HepG2 (cell line): Measurements from ENCODE around the gene ELOVL2. TPM values are rescaled to one million over a fixed set of nuclear protein-coding genes. Genes with fewer than 3 reads are reported as not detected.

Source experiments
- ADNP ChIP-seq: sonication (generic); formaldehyde crosslinking; IDR thresholded peaks from 2 replicates; pipeline ENCODE4 v1.4.0; 2020; ENCODE audit warnings: missing genetic modification reagents
- HDAC1 ChIP-seq: sonication (generic); formaldehyde crosslinking; IDR thresholded peaks from 2 replicates; pipeline ENCODE4 v1.5.1; 2020; ENCODE audit warnings: mild to moderate bottlenecking, missing genetic modification reagents
- HOXA3 ChIP-seq: sonication (generic); formaldehyde crosslinking; IDR thresholded peaks from 2 replicates; pipeline ENCODE4 v1.5.0; 2020; ENCODE audit warnings: missing genetic modification reagents
- HOXA7 ChIP-seq: sonication (generic); formaldehyde crosslinking; IDR thresholded peaks from 2 replicates; pipeline ENCODE4 v1.8.1; 2022; ENCODE audit warnings: mild to moderate bottlenecking, missing genetic modification reagents, moderate library complexity
- NONO ChIP-seq, 2 experiments: fragments of 450-650 bp in 1 of 2; sonication (generic) in 1 of 2; formaldehyde crosslinking in 1 of 2; IDR thresholded peaks in 1 of 2; conservative IDR thresholded peaks in 1 of 2; 2 replicates each; pipeline versions ENCODE4 v1.6.1 to v1.8.0; 2017 to 2022; ENCODE audit warnings: mild to moderate bottlenecking in 1 of 2, missing genetic modification reagents in 1 of 2, moderate library complexity in 1 of 2
- REL ChIP-seq: sonication (generic); formaldehyde crosslinking; conservative IDR thresholded peaks from 2 replicates; pipeline ENCODE4 v1.8.0; 2022; ENCODE audit warnings: mild to moderate bottlenecking, missing genetic modification reagents, moderate library complexity
- SATB2 ChIP-seq: sonication (generic); formaldehyde crosslinking; IDR thresholded peaks from 2 replicates; pipeline ENCODE4 v1.5.0; 2020; ENCODE audit warnings: missing genetic modification reagents
- SNAPC2 ChIP-seq: sonication (generic); formaldehyde crosslinking; IDR thresholded peaks from 2 replicates; pipeline ENCODE4 v1.8.1; 2022; ENCODE audit warnings: mild to moderate bottlenecking, missing genetic modification reagents
- SYNCRIP ChIP-seq: fragments of 200-400 bp; formaldehyde crosslinking; IDR thresholded peaks from 2 replicates; pipeline ENCODE4 v1.6.1; 2018; ENCODE audit warnings: mild to moderate bottlenecking, low read depth, low read length; ENCODE audit not compliant: insufficient read depth
- TCF7 ChIP-seq: sonication (generic); IDR thresholded peaks from 2 replicates; pipeline ENCODE4 v1.6.1; 2016; ENCODE audit warnings: antibody characterized with exemption, low read depth
- WIZ ChIP-seq: sonication (generic); formaldehyde crosslinking; IDR thresholded peaks from 2 replicates; pipeline ENCODE4 v1.5.1; 2020; ENCODE audit warnings: mild to moderate bottlenecking, missing genetic modification reagents
- ZC3H13 ChIP-seq: sonication (generic); formaldehyde crosslinking; IDR thresholded peaks from 2 replicates; pipeline ENCODE4 v1.8.1; 2023; ENCODE audit warnings: mild to moderate bottlenecking, missing genetic modification reagents, moderate library complexity
- ZNF143 ChIP-seq: sonication (generic); formaldehyde crosslinking; IDR thresholded peaks from 2 replicates; pipeline ENCODE4 v1.4.0; 2020; ENCODE audit warnings: missing genetic modification reagents
- ZNF329 ChIP-seq: sonication (generic); formaldehyde crosslinking; IDR thresholded peaks from 2 replicates; pipeline ENCODE4 v1.9.0; 2021; ENCODE audit warnings: low read depth, mild to moderate bottlenecking, missing genetic modification reagents
- ZNF451 ChIP-seq: sonication (generic); formaldehyde crosslinking; IDR thresholded peaks from 2 replicates; pipeline ENCODE4 v1.5.0; 2020; ENCODE audit warnings: mild to moderate bottlenecking, missing genetic modification reagents
- ZNF484 ChIP-seq: sonication (generic); formaldehyde crosslinking; IDR thresholded peaks from 2 replicates; pipeline ENCODE4 v1.5.1; 2020; ENCODE audit warnings: mild to moderate bottlenecking, low read depth, missing genetic modification reagents, borderline replicate concordance
- ZNF501 ChIP-seq: sonication (generic); formaldehyde crosslinking; IDR thresholded peaks from 2 replicates; pipeline ENCODE4 v1.5.1; 2020; ENCODE audit warnings: mild to moderate bottlenecking, moderate library complexity, missing genetic modification reagents
- ZNF510 ChIP-seq: sonication (generic); formaldehyde crosslinking; IDR thresholded peaks from 2 replicates; pipeline ENCODE4 v1.4.0; 2020; ENCODE audit warnings: low read depth, mild to moderate bottlenecking, missing genetic modification reagents
- ZNF776 ChIP-seq: sonication (generic); formaldehyde crosslinking; IDR thresholded peaks from 2 replicates; pipeline ENCODE4 v1.4.0; 2020; ENCODE audit warnings: mild to moderate bottlenecking, missing genetic modification reagents
- ZSCAN22 ChIP-seq: sonication (generic); formaldehyde crosslinking; IDR thresholded peaks from 2 replicates; pipeline ENCODE4 v1.4.0; 2020; ENCODE audit warnings: mild to moderate bottlenecking, missing genetic modification reagents
- polyA plus RNA-seq, 8 experiments: library from polyadenylated mRNA; depleted of rRNA in 3 of 8; stranded (reverse) in 7 of 8; unstranded in 1 of 8; fragments of >200 nt; fragmentation: Illumina TruSeq in 4 of 8; extraction: Trizol in 4 of 8; gene quantifications; 2 replicates each; pipeline versions ENCODE4 v1.2.1 to v1.2.3, GENCODE V29; 2011 to 2016; ENCODE audit warnings: low read depth in 4 of 8, missing spikeins in 1 of 8, mixed read lengths in 1 of 8; ENCODE audit not compliant: insufficient read depth in 1 of 8
- total RNA-seq, 5 experiments: library from RNA; depleted of rRNA; stranded (reverse); fragments of >200 nt; fragmentation: Illumina TruSeq; extraction: Trizol; gene quantifications; 2 replicates each; pipeline ENCODE4 v1.2.3, GENCODE V29; 2016; ENCODE audit warnings: low read depth in 1 of 5
- TF ChIP-seq, protein P1 (sequence below): sonication (generic); formaldehyde crosslinking; IDR thresholded peaks from 2 replicates; pipeline ENCODE4 v1.5.0; 2020; ENCODE audit warnings: missing genetic modification reagents
- TF ChIP-seq, protein P2 (sequence below): sonication (generic); formaldehyde crosslinking; IDR thresholded peaks from 2 replicates; pipeline ENCODE4 v1.4.0; 2020; ENCODE audit warnings: mild to moderate bottlenecking, missing genetic modification reagents, borderline replicate concordance
- TF ChIP-seq, protein P3 (sequence below): IDR thresholded peaks from 2 replicates; pipeline ENCODE4 v1.6.1; 2016; ENCODE audit warnings: missing genetic modification reagents, missing compliant biosample characterization
- TF ChIP-seq, protein P4 (sequence below): sonication (generic); formaldehyde crosslinking; IDR thresholded peaks from 2 replicates; pipeline ENCODE4 v1.4.0; 2020; ENCODE audit warnings: missing genetic modification reagents, mild to moderate bottlenecking, borderline replicate concordance

ELOVL2 gene
- total and polyA plus RNA-seq, 2 of the 13 experiments (the other 11 are each of a cell fraction or from before 2014, with no cell fraction given) = 43.6 to 65.4 TPM

DNA sequence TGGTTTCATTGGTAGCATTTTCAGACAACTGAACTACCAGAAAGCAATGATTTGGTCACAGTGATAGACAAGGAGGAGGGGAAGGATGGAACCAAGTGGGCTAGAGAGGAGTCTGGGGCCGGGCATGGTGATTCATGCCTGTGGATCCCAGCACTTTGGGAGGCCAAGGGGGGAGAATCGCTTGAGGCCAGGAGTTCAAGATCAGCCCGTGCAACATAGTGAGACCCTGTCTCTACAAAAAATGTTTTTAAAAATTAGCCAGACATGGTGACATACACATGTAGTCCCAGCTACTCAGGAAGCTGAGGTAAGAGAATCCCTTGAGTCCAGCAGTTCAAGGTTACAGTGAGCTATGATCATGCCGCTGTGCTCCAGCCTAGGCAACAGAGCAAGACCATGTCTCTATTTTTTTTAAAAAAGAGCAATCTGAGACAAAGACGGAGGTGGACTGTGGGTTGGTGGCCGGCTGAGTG, 86.7 kb downstream of the ELOVL2 start (continued):
- TF ChIP-seq, protein P1, sequence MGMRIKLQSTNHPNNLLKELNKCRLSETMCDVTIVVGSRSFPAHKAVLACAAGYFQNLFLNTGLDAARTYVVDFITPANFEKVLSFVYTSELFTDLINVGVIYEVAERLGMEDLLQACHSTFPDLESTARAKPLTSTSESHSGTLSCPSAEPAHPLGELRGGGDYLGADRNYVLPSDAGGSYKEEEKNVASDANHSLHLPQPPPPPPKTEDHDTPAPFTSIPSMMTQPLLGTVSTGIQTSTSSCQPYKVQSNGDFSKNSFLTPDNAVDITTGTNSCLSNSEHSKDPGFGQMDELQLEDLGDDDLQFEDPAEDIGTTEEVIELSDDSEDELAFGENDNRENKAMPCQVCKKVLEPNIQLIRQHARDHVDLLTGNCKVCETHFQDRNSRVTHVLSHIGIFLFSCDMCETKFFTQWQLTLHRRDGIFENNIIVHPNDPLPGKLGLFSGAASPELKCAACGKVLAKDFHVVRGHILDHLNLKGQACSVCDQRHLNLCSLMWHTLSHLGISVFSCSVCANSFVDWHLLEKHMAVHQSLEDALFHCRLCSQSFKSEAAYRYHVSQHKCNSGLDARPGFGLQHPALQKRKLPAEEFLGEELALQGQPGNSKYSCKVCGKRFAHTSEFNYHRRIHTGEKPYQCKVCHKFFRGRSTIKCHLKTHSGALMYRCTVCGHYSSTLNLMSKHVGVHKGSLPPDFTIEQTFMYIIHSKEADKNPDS (CRISPR knock-in tag) = no peak
- TF ChIP-seq NONO (IDR thresholded peaks at IDR 0.05) (no peak), NONO (CRISPR knock-in tag; conservative IDR thresholded peaks at IDR 0.05) (peak; percentile 57), TCF7 (peak; percentile 93), ZNF143 (CRISPR knock-in tag) (no peak), HOXA7 (CRISPR knock-in tag) (no peak), ZNF451 (CRISPR knock-in tag) (no peak), ZSCAN22 (CRISPR knock-in tag) (no peak), WIZ (0 out of 2 replicates have a peak, but pooled peaks have one; percentile 65), REL (no peak), ZNF329 (CRISPR knock-in tag) (no peak), SYNCRIP (no peak), ADNP (CRISPR knock-in tag) (peak; percentile 90), ZNF501 (0 out of 2 replicates have a peak, but pooled peaks have one; percentile 63), ZC3H13 (CRISPR knock-in tag) (no peak), ZNF510 (CRISPR knock-in tag) (no peak), SNAPC2 (CRISPR knock-in tag) (no peak), HDAC1 (CRISPR knock-in tag) (peak; percentile 65), SATB2 (CRISPR knock-in tag) (no peak), HOXA3 (CRISPR knock-in tag) (peak; percentile 83), ZNF484 (CRISPR knock-in tag) (no peak), ZNF776 (CRISPR knock-in tag) (no peak)
- TF ChIP-seq, protein P2, sequence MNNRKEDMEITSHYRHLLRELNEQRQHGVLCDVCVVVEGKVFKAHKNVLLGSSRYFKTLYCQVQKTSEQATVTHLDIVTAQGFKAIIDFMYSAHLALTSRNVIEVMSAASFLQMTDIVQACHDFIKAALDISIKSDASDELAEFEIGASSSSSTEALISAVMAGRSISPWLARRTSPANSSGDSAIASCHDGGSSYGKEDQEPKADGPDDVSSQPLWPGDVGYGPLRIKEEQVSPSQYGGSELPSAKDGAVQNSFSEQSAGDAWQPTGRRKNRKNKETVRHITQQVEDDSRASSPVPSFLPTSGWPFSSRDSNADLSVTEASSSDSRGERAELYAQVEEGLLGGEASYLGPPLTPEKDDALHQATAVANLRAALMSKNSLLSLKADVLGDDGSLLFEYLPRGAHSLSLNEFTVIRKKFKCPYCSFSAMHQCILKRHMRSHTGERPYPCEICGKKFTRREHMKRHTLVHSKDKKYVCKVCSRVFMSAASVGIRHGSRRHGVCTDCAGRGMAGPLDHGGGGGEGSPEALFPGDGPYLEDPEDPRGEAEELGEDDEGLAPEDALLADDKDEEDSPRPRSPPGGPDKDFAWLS (CRISPR knock-in tag) = no peak
- TF ChIP-seq, protein P3, sequence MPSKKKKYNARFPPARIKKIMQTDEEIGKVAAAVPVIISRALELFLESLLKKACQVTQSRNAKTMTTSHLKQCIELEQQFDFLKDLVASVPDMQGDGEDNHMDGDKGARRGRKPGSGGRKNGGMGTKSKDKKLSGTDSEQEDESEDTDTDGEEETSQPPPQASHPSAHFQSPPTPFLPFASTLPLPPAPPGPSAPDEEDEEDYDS = no peak; the same call in 1 of the 2 replicates
- TF ChIP-seq, protein P4, sequence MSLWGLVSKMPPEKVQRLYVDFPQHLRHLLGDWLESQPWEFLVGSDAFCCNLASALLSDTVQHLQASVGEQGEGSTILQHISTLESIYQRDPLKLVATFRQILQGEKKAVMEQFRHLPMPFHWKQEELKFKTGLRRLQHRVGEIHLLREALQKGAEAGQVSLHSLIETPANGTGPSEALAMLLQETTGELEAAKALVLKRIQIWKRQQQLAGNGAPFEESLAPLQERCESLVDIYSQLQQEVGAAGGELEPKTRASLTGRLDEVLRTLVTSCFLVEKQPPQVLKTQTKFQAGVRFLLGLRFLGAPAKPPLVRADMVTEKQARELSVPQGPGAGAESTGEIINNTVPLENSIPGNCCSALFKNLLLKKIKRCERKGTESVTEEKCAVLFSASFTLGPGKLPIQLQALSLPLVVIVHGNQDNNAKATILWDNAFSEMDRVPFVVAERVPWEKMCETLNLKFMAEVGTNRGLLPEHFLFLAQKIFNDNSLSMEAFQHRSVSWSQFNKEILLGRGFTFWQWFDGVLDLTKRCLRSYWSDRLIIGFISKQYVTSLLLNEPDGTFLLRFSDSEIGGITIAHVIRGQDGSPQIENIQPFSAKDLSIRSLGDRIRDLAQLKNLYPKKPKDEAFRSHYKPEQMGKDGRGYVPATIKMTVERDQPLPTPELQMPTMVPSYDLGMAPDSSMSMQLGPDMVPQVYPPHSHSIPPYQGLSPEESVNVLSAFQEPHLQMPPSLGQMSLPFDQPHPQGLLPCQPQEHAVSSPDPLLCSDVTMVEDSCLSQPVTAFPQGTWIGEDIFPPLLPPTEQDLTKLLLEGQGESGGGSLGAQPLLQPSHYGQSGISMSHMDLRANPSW (CRISPR knock-in tag) = no peak
